HG03460 (cell line): ENCODE measurements around the gene IRF2BPL.

ENCODE experiments used
- ATAC-seq: cut with Tn5 transposase; IDR thresholded peaks from one replicate; pipeline ENCODE4 v1.9.1; 2021; ENCODE audit not compliant: unreplicated experiment

IRF2BPL gene

DNA sequence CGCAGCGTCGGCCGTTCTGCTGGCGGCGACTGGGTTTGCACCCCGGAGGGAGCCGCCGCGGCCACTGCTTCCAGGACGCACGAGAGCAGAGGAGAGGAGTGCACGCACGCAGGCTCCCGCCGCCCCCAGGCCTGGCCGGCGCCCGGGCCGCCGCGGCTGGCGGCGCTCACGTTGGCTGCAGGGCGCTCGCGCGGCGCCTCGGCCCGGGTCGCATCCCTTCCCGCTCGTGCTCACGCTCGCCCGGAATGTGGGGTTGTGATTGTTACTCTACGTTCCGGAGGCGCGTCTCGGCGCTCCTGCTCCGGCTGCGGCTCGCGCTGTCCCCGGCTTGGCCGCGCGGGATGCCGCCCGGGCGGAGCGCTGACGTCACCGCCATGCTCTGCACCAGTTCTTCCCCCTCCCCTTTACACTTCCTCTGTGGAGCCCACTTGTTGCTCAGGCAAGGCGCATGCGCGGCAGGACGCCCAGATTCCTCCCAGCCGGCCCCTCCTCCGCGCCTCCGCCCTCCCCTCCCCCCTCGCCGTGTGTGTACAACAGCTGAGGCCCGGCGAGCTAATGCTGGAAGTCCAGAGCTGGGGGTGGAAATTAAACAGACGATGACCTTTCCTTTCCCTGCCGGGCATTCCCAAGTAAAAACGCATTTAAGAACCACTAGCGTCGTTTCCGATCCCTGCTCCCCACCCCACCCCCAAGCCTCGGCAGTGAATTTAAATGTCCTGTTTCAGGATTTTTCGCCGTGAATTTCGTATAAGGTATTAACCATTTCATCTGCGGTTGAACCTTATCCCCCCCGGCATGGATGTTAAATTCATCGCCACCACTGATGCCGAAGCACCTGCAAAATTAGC, at the start of gene IRF2BPL:
Gene IRF2BPL, minus strand, starts transcription at position 325 of the 848 bp plus-strand sequence. CDS start 916 bp downstream, outside the sequence.
- peak; percentile 64 for ATAC-seq

DNA sequence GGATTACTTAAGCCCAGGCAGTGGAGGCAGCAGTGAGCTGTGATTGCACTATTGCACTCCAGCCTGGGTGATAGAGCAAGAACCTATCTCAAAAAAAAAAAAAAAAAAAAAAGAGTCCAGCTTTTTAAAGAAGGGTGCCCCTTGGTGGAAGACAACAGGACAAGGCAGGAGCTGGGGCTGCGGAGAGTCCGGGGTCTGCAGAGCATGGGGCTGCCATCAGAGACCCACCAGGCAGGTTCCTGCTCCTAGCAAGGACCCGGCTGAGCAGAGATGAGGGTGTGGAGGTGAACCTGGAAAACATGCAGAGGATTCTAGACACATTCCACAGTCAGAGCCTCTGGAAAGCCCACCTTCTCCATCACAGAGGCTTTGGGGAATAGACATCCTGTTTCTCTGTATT, 48.5 kb upstream of the IRF2BPL start:
- ATAC-seq: no peak

DNA sequence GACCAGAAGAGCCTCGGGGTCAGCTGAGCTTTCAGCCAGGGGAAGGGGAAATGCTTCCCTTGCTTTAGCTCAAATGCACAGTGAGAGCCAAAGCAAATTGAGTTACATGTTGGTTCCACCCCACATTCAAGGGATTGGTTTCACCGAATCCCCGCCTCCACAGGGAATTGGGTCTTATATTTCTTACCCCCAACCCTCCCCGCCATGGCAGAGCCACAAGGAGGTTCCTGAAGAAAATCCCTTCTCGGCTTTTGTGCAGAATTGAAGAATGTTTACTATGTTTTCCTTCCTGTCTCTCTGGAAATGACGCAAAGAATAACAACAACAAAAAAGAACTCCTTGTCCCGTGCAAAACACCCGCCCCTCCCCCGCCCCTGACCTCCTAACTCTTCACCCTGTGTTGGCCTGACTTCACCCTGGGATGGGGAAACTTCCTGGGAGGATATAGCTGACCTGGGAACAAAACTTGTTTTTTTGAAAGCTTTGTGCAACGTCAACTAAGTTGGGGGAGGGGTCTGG, 47.7 kb upstream of the IRF2BPL start:
- ATAC-seq: no peak

DNA sequence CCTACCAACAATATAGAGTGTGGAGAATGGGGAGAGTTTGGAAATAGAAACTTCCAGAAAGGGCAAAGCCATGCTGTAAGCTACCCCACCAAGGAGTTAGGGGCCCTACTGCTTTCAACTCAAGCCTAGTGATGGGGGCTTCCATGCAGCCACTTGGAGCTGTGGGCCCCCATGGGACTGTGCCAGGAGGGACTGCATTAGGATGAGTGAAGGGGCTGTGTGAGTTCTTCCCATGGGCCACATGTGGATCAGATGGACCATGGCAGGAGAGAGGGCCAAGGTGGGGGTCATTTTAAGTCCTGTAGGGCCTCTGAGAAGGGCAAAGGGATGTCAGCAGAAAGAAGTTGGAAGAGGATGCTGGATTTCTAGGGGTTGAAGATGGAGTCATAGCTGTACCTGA, 46.5 kb upstream of the IRF2BPL start:
- ATAC-seq: no peak

DNA sequence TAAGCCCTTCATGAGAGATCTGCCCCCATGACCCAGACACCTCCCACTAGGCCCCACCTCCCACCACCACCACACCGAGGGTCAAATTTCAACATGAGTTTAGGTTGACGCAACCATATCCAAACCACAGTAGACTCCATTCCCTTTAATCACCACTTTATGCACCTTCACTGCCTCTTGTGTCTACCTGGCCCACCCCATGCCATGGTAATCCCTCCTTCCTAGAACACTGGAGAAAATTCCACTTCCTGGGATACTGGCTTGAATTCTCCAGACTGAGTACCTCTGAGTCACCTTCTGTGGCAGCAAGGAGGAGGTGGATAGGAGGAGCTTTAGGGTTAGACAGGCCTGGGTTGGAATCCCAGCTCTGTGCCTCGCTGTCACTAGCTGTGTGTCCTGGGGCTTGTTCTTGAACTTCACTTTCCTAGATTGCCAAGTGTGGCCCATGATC, 43.5 kb upstream of the IRF2BPL start:
- no peak for ATAC-seq

DNA sequence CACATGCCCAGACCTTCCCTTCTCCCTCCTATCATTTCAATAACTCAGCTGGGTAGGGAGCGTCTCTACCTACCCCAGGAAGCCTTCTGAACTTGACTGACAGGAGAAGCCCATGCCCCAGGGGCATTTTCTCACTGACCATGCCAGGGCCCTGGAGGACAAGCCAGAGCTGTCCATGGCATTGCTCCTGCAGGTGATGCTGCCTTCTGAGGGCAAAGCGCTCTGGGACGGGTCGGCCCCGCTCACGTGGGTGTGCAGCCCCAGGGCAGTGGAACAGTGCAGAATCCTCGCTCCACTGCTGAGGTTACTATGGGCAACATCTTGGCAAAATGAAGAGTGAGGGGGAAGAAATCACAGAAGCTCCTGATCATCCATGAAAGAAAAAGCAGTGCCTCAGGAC, 41.0 kb upstream of the IRF2BPL start:
- ATAC-seq: no peak

DNA sequence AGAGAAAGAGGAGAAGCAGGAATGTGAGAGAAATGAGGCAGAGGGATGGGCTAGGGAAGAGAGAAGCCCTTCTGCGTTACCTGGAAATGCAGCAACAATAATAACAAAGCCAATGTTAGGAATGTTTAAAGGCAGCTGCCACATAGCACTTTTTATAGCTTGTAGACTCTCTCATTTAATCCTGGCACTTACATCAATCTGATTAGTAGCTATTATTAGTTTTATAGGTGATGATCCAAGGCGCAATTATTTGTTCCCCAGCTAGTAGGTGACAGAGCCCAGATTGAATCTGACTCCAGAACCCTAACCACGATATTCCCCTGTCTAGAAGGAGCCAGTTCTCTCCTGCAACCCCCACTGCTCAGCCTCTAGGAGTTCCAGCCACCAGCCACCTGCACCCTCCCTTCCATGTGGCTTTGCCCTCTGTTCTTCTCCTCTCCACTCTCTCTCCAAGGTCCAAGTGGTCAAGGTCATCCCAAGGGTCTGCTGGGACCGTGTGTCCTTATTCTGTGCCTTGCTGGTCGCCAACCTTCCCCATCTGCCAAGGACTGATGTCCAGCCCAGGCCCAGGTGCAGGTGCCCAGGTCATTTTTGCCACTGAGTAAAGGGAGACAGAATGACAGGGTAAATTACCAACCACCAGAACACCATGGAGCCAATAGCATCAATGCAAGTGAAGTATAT, 40.2 kb upstream of the IRF2BPL start:
- no peak for ATAC-seq

DNA sequence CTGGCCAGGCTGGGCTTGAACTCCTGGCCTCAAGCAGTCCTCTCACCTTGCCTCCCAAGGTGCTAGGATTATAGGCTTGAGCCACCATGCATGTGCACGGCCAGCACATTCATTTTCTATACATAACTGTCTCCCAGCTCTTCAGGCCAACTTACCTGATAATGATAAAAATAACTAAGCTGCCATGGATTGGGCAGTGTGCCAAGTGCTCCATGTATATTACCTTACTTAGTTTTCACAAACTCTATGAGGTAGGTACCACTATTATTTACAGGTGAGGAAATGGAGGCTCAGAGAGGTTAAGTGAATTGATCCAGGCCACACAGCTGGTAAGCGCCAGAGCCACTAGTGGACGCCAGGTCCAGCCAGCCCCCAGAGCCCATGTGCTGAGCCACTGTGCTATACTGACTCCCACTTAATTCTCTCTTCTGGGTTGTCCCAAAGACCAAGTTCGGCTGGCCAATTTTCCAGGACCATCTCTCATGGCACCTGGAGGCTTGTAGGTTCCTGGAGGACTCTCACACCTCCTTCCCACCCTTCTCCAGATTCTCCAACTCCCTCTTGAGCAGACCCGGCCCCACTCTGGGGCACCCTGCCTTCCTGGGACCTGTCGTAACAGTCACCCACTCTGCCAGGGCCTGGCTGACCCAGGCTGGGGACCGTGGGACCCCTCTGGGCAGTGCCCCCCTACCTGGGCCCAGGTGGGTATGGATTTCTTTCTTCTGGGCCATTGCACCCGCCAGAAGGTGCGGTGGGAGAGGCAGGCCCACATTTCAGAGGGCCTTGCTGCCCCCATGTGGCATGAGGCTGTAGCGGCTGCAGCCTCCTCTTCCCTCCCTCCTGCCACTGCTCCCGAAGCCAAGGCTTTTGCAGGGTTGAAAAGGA, 39.4 kb upstream of the IRF2BPL start:
- no peak for ATAC-seq

DNA sequence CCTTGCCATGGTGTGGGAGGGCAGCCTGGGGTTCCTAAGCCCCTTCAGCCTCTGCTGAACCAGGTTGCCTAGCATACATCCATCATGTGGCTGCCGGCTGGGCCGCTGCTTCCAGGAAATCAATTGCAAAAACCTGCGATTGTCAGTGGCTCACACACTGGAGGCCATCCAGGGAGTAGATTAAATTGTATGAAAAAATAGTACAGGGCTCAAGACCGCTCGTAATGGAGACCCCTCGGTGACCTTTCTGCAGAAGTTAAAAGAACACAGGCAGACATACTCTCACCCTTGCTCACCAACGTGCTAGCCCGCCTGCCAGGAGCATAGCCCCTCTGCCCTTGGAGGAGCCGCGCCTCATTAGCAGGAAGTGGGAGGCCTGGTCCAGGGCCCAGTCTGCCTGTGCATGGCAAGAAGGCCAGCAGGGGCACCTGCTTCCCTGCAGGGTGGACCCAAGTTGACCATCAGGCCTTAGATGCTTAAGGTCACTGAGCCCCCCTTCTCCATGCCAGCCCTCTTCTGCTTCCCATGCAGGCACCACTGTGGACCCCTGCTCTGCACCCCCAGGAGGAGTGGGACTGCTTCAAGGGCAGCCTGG, 38.2 kb upstream of the IRF2BPL start:
- ATAC-seq: no peak

DNA sequence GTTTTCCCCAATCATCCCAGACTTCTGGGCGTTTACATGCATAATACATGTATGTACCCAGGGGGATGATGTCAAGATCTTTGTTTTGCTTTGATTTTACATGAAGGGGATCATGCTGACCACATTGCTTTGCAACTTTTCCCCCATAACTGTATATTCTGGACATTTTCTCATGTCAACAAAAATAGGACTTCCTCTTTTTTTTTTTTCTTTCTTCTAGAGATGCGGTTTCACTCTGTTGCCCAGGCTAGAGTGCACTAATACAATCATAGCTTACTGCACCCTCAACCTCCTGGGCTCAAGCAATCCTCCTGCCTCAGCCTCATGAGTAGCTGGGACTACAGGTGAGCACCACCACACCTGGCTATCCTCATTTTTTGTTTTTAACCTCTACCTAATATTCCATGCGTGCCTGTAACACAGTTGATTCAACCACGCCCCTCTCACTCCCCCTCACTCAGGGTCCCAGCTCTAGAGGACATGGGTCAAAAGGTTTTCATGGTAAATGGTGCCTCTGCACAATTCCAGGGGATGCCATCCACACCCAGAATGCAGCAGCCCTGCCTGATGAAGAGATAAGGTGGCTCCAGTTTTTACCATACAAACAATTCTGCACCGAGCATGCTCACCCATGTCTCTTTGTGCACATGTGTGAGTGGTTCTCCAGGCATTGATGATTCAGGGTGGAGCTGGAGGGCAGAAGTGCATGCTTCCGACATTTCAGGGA, 37.5 kb upstream of the IRF2BPL start:
- no peak for ATAC-seq

DNA sequence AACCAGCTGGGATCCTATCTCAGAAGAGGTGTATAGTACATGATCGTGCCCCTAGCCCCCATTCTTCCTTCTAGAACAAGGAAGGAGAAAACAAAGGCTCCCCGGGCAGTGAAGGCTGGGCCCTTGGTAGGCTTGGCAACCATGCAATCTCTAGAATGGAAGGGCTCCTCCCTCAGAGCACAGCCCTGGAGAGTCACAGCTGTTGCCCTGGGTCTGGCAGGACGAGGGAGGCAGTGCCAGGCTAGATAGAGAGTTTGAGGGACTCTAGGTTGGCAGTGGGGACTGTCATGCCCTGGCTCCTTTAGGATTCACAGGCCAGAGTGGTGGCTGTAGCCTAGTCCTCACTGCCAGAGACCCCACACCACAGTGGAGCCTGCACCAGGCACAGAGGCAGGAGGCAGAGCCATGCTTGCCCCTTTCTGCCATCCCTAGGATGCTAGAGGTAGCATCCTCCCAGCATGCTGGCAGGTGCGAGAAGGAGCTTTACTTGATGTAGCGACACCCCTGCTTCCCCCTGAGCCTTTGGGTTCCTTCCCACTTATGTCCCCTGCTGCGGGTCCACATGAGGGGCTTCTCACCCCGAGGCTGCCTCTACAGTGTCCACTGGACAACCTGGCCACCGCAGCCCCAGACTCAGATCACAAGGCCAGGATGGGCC, 36.1 kb upstream of the IRF2BPL start:
- no peak for ATAC-seq

DNA sequence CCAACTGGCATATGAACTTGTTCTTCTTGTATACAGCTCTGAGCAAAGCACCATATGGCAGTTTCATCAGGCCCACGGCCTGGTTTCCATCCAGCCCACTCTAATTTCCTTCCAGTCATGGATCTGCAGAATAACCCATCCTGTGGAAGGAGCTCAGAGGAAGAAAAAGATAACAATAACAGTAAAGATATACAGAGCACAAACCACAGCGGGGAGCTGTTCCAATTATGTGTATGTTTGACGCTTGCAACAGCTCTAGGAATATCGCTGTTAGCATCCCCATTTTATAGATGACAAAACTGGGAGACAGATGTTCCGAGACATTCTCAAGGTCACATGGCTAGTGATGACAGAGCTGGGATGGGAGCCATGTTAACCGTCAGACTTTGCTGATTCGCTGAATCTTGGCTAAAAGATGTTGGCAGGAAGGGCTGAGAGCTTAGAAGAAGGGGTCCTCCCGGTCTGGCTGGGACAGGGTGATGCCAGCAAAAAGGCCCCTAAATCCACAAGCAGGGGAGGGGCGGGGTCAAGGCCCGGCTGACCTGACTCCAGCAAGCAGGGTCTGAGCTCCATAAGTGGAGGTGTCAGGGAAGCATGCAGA, 35.2 kb upstream of the IRF2BPL start:
- no peak for ATAC-seq

DNA sequence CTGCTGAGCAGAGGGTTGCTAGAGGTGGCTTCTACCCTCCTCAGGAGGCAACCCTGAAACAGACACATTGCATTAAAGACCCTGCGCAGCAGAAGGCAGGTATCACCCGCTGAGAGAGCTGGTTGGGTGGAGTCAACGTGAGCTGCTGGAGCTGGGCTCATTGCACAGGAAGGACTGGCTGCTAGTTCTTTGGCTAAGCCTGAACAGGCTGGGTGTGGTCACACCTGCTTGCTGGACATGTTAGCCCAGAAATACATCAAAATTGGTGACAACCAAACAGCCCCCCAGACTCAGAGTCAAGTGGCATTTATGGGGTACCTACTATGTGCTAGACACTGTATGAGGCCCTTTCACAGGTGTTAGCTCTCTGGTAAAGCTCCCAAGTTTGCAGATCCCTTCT, 33.8 kb upstream of the IRF2BPL start:
- no peak for ATAC-seq

DNA sequence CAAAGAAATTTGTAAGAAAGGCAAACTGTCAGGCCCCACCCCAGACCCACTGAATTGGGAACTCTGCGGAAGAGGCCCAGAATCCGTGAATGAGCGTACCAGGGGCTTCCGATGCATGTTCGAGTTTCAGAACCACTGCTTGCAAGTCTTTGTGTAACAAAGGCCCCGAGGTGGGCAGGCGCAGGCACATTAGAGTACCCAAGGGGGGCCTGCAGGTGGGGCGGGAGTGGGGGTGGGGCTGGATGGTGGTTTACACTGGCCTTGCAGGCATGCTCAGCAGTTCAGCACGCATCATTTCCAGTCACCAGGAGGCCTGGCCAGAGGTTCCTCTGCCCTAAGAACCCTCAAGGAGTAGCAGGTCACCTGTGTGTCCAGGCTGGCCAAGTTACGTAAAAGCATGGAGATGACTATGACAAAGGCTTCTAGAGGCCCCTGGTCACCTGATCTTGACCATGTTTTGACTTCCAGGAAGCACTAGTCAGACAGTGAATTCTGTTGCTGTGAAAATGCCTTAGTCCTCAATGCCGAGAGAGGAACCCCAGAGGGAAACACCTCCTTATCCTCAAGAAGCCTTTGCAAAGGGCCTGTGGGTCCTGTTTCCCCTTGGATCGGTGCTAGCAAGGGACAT, 33.2 kb upstream of the IRF2BPL start:
- ATAC-seq: no peak

DNA sequence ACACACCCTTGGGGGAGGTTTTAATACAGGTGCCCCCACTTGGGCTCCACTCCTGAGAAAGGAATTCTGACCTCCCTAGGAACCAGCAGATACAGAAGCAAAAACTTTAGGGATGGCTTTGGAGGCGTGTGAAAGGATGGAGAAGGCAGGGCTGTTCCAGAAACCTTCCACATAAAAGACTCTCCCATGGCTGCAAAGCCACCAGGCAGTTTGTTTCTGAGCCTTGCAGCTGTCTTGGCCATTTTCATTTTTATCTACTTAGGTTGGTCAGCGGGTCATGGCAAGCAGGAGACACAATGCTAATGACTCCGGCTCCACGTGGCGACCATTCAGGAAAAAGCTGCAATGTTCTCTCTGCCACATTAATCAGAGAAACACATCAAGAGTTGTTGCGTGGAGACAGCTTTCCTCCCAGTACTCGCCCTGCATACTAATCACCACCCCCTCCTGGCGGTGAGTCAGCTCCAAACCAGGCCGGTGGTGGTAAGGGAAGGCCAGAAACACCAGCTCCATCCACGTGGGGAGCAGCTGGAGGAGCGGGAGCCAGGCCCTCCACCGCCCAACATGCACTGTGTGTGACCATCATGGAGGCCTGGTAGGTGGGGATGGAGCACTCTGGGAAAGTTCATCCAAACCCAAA, 30.9 kb upstream of the IRF2BPL start:
- no peak for ATAC-seq

DNA sequence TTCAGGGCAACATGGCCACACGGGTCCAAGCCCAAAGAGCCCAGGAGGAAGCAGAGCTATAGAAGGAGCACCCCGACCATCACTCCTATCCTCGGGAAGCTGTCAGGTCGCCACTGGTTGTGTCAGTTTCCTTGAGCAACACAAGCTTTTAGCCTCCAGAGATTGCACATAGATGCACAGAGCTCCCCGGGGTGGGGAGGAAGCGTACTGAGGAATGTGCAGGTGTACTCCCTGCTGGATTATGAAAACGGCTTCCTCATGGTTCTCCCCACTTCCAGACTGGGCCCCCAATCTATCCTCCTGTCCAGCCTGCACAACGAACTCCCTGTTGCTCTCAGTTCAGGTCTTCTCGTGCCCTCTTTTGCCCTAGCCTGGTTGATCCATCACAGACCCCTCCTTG, 30.3 kb upstream of the IRF2BPL start:
- ATAC-seq: no peak

DNA sequence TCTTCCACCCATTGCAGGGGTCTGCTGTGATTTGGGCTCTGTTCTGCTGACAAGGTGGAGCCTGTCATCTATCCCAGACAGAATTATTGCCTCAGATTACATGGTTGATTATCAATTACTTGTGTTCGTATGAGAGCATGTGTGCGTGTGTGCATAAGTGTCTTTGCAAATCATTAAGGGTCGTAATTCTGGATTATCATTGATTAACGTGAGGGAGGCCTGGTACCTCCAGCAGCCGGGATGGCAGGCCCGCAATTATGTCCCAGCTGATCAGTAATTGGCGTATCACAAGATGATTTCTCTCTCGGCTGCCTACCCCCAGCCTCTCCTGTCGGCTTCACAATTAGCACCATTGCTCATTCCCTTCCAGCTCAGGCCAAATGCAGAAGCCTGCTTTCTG, 29.6 kb upstream of the IRF2BPL start:
- no peak for ATAC-seq

DNA sequence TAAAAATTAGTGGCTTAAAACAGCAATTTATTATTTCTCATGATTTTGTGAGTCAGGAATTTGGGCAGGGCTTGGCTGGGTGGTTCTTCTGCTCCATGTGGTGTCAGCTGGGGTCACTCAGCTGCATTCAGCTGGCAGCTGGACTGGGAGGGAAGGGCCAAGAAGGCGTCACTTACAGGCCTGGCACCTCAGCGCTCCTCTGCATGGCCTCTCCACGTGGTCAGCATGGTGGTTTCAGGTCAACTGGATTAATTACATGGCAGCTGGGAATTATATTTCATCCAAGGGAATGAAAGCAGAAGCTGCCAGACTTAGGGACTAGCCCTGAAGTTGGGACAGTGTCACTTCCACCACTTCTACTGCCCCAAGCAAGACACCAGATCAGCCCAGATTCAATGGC, 27.5 kb upstream of the IRF2BPL start:
- ATAC-seq: no peak
